ENCODE data around the gene BIK.

BIK gene

GRCh38 chr22:43159484-43160178, 49.1 kb downstream of the BIK start:
- no peak overlapping the region for H3K9ac ChIP-seq (ENCODE audit: low read depth, low read length)
- H3K4me3 ChIP-seq (ENCODE audit: low read depth in 1 of 2, low read length in 2 of 2): no peak overlapping the region
- ATAC-seq (ENCODE audit: insufficient read depth, low read depth): no peak
- no peak overlapping the region for H3K4me2 ChIP-seq (ENCODE audit: insufficient read depth, low read length)
- H2AFZ ChIP-seq (ENCODE audit: low read depth, low read length): no peak overlapping the region
- TF ChIP-seq CTCF (IDR thresholded peaks at IDR 0.05; ENCODE audit: borderline replicate concordance, extremely low read depth, low read length, poor library complexity, severe bottlenecking) (peak; percentile 33), EZH2 (IDR thresholded peaks at IDR 0.05; ENCODE audit: borderline replicate concordance, low read depth, low read length, severe bottlenecking) (no peak)
- no peaks in the 10 kb centered on the region for H3K36me3 ChIP-seq (ENCODE audit: insufficient read depth, low read length)
- no peaks in the 10 kb centered on the region for H3K27me3 ChIP-seq (ENCODE audit: insufficient read depth, low read length, poor library complexity)
- H3K4me1 ChIP-seq (ENCODE audit: insufficient read depth, low read length): no peaks in the 10 kb centered on the region
- no peaks in the 10 kb centered on the region for H3K79me2 ChIP-seq (ENCODE audit: insufficient read depth, low read length)
- no peak for DNase-seq
- H3K9me3 ChIP-seq (ENCODE audit: insufficient read depth, low read length, severe bottlenecking): no peaks in the 10 kb centered on the region
- peaks cover 2% of the 10 kb centered on the region; the same call in 1 of the 2 replicates for H4K20me1 ChIP-seq (ENCODE audit: insufficient read depth, low read length)
- no peak overlapping the region for H3K27ac ChIP-seq (ENCODE audit: low read length)

- H2AFZ ChIP-seq (ENCODE audit: low read depth, low read length): no peak overlapping the region
- no peaks in the 10 kb centered on the region for H3K27me3 ChIP-seq (ENCODE audit: insufficient read depth, low read length, poor library complexity)
- no peak overlapping the region for H3K4me3 ChIP-seq (ENCODE audit: low read depth in 1 of 2, low read length in 2 of 2)
- H3K79me2 ChIP-seq (ENCODE audit: insufficient read depth, low read length): no peaks in the 10 kb centered on the region
- no peaks in the 10 kb centered on the region for H3K4me1 ChIP-seq (ENCODE audit: insufficient read depth, low read length)
- H3K36me3 ChIP-seq (ENCODE audit: insufficient read depth, low read length): no peaks in the 10 kb centered on the region
- no peak overlapping the region for H3K27ac ChIP-seq (ENCODE audit: low read length)
- H4K20me1 ChIP-seq (ENCODE audit: insufficient read depth, low read length): peaks cover 2% of the 10 kb centered on the region; the same call in 1 of the 2 replicates
- H3K9me3 ChIP-seq (ENCODE audit: insufficient read depth, low read length, severe bottlenecking): no peaks in the 10 kb centered on the region
- TF ChIP-seq EZH2 (IDR thresholded peaks at IDR 0.05; ENCODE audit: borderline replicate concordance, low read depth, low read length, severe bottlenecking) (no peak), CTCF (IDR thresholded peaks at IDR 0.05; ENCODE audit: borderline replicate concordance, extremely low read depth, low read length, poor library complexity, severe bottlenecking) (no peak)
- ATAC-seq (ENCODE audit: insufficient read depth, low read depth) (no peak), DNase-seq (no peak)
- H3K9ac ChIP-seq (ENCODE audit: low read depth, low read length): no peak overlapping the region
- H3K4me2 ChIP-seq (ENCODE audit: insufficient read depth, low read length): no peak overlapping the region
Observed at GRCh38 chr22:43160497-43161126, 50.1 kb downstream of the BIK start.

- no peaks in the 10 kb centered on the region for H3K9me3 ChIP-seq (ENCODE audit: insufficient read depth, low read length, severe bottlenecking)
- no peak for DNase-seq
- peaks cover 6% of the 10 kb centered on the region; the same call in 1 of the 2 replicates for H4K20me1 ChIP-seq (ENCODE audit: insufficient read depth, low read length)
- H3K27me3 ChIP-seq (ENCODE audit: insufficient read depth, low read length, poor library complexity): no peaks in the 10 kb centered on the region
- H3K4me3 ChIP-seq (ENCODE audit: low read depth in 1 of 2, low read length in 2 of 2): no peak overlapping the region
- peaks cover 1% of the 10 kb centered on the region for H3K36me3 ChIP-seq (ENCODE audit: insufficient read depth, low read length)
- no peak overlapping the region for H3K27ac ChIP-seq (ENCODE audit: low read length)
- ATAC-seq (ENCODE audit: insufficient read depth, low read depth): no peak
- no peak overlapping the region for H3K4me2 ChIP-seq (ENCODE audit: insufficient read depth, low read length)
- TF ChIP-seq EZH2 (IDR thresholded peaks at IDR 0.05; ENCODE audit: borderline replicate concordance, low read depth, low read length, severe bottlenecking) (no peak), CTCF (IDR thresholded peaks at IDR 0.05; ENCODE audit: borderline replicate concordance, extremely low read depth, low read length, poor library complexity, severe bottlenecking) (no peak)
- no peaks in the 10 kb centered on the region for H3K4me1 ChIP-seq (ENCODE audit: insufficient read depth, low read length)
- no peak overlapping the region for H2AFZ ChIP-seq (ENCODE audit: low read depth, low read length)
- no peak overlapping the region for H3K9ac ChIP-seq (ENCODE audit: low read depth, low read length)
- H3K79me2 ChIP-seq (ENCODE audit: insufficient read depth, low read length): no peaks in the 10 kb centered on the region
Observed at GRCh38 chr22:43162412-43163150, 52.0 kb downstream of the BIK start.

Data from DND-41 (cell line).